Measurements from ENCODE around the gene FTSJ3.
"Not testable (repeated sequence)": the region's sequence is repeated elsewhere in the genome, so short reads cannot be mapped to it uniquely, and the experiment has no call there.

FTSJ3 gene

GRCh38 chr17:63826468-63827001 is 928 bp downstream of the FTSJ3 start:
- DNase-seq (ENCODE audit: low read depth in 2 of 2), result no peak

DNA sequence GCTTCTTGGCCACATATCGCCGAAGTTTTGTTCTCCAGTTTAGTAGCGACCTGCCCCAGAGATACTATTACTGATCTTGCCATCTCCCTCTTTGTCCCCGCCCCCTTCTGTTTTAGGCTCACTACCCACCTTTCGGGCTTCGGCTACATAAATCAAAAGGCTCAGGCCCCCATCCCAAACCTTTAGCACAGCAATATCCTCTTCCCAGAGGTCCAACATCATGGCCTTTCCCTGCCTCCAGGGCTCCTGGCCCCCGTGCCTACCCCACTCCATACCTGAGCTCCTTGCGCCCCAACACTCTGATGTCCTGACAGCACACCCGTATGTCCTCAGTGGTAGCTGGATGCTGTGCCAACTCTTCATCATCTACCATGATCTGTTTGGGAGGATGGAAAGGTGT is 3.1 kb downstream of the FTSJ3 start:
- DNase-seq (ENCODE audit: low read depth in 2 of 2), result no peak

DNA sequence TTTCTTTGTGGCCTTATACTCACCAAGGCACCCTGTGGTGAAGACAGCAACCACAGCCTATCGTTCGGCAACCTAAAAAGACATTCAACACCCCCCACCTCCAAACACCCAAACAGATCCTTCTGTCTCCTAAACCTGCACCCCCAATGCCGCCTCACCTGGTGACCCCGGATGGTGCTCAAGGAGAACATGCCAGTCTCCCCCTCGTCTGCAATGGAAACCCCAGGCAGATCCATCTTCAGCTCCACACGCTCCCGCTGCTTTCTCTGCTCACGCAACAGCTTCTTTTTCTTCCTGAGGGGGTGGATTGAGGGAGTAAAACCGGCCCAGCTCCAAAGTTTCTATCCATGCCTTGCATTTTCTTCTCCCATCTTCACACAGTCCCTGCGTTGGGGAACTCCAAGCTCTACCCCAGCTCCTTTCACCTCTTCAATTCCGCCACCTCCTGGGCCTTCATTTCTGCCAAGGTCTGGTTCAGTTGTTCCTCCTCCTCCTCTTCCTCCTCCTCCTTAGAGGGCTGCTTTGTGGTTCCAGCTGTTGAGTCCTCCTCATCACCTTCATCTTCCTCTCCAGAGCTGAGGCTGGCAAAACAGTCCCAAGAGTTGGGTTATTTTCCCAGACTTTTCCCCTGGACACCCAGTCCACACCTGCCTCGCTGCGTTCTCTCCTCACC is 3.7 kb downstream of the FTSJ3 start:
- DNase-seq (ENCODE audit: low read depth in 2 of 2), result no peak

DNA sequence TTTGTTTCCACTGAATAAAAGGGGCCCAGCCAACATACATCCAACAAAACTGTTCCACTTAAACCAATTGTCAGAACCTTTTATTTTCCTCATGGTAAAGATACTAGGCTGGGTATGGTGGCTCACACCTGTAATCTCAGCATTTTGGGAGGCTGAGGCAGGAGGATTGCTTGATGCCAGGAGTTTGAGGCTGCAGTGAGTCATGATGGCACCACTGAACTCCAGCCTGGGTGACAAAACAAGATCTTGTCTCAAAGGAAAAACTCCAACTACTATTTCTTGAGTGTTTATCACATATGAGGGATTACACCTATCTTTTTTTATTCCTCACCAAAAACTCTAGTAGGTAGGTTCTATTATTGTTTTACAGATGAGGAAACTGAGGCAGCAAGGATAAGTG is 4.9 kb downstream of the FTSJ3 start:
- DNase-seq (ENCODE audit: low read depth in 2 of 2), result no peak

GRCh38 chr17:63821804-63822203 is 5.7 kb downstream of the FTSJ3 start:
- no peak for DNase-seq (ENCODE audit: low read depth in 2 of 2)

DNA sequence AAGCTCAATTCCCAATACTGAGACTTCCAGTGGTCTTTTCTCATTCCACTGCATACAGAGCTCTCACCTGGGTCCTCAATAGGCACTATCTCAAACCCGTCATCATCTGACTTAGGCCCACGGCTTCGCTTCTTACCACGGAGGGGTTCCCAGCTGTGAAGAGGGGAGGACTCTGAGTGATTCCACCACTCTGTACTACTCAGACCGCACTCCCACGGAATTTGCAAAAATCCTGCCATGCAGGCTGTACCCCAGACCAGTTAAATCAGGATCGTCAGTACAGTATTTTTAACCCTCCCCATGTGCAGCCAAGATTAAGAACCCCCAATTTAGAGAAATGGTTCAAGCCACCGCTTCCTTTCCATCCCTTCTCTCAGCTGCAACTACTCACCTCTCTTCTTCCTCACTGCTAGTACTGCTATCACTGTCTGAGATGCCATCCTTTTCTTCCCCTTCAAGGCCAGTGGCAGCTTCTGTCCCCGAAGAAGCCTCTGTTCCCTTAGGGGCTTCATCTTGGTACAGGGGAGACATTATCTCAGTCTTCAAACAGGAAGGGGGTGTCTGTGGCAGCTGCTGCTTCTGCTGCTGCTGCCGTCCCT is 6.4 kb downstream of the FTSJ3 start:
- no peak for DNase-seq (ENCODE audit: low read depth in 2 of 2)

GRCh38 chr17:63819585-63820537 is 7.6 kb downstream of the FTSJ3 start:
- DNase-seq (ENCODE audit: low read depth in 2 of 2), result no peak

- no peak for DNase-seq (ENCODE audit: low read depth in 2 of 2)
Measured at GRCh38 chr17:63819131-63819530, 8.3 kb downstream of the FTSJ3 start.

DNA sequence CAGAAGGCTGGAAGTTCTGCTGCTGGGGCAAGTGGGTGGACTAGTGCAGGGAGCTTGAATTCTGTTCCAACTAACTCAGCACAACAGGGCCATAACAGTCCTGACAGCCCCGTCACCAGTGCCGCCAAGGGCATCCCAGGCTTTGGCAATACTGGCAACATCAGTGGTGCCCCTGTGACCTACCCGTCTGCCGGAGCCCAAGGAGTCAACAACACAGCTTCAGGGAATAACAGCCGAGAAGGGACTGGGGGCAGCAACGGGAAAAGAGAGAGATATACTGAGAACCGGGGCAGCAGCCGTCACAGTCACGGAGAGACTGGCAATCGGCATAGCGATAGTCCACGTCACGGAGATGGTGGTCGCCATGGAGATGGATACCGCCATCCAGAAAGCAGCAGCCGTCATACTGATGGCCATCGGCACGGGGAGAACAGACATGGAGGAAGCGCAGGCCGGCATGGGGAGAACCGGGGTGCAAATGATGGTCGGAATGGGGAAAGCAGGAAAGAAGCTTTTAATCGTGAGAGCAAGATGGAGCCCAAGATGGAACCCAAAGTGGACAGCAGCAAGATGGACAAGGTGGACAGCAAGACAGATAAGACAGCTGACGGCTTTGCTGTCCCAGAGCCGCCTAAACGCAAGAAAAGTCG is 9.6 kb downstream of the FTSJ3 start:
- DNase-seq (ENCODE audit: low read depth in 2 of 2), result no peak

DNA sequence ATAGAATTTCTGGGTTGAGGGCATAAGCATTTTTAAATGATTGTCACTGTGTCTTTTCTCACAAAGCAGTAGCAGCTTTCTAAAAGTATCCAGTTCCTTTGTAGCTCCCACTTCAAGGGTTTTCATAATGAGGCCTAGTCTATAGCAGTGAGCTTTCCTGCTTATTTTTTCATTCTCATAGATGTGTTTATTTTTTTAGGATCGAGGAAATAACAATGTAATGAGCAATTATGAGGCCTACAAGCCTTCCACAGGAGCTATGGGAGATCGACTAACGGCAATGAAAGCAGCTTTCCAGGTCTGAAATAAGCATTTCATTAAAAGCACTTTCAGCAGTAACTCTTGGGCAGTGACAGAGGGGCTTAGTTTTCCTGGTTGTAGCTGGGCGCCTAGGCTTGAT is 10.8 kb downstream of the FTSJ3 start:
- DNase-seq (ENCODE audit: low read depth in 2 of 2), result no peak

GRCh38 chr17:63816123-63816522 is 11.3 kb downstream of the FTSJ3 start:
- DNase-seq (ENCODE audit: low read depth in 2 of 2), result no peak

DNA sequence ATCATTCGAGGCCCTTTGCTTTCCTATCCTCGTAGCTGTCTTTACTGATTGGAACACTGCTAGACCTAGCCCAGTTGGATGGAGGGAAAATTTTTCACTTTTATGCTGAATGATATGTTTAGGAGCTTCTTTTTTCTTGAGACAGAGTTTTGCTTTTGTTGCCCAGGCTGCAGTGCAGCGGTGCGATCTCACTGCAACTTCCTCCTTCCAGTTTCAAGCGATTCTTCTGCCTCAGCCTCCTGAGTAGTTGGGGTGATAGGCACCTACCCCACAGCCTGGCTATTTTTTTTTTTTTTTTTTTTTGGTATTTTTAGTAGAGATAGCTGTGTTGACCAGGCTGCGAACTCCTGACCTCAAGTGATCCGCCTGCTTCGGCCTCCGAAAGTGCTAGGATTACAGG is 17.5 kb downstream of the FTSJ3 start:
- no peak for DNase-seq (ENCODE audit: low read depth in 2 of 2)

DNA sequence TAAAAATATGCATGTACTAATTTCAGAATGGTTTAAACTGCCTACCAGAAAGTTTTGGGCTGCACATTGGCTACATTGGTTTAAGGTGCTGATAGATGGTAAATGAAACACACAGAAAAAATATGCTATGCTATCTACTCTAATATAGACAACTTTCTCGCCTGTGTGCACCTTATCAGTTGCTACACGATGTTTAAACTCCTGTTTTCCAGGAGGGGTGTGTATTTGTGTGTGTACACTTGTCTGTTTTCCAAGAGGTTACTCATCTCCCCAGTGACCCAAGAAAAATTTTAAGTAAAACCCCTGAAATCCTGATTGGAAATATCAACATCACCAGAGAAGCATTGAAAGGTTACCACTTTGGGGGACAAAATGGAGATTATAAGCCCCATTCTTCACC is 21.9 kb downstream of the FTSJ3 start:
- no peak for DNase-seq (ENCODE audit: low read depth in 2 of 2)

DNA sequence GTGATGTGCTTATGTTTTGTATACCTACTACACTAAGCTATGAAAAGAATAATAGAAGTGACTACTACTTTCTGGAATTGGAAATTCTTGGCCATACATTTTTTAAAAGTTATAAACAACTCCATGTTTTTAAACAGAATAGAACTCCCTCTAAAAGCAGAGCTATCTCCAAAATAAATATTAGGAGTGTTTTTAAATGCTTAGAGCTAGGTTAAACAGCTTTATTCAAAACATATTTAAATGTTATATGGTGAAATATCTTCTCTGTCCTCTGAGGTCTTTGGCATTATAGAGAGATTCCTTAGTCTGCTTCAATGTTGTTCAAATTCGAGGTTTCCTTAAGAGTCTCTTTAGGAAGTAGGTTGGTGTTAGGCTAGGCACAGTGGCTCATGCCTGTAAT is 23.1 kb downstream of the FTSJ3 start:
- DNase-seq (ENCODE audit: low read depth in 2 of 2), result no peak

DNA sequence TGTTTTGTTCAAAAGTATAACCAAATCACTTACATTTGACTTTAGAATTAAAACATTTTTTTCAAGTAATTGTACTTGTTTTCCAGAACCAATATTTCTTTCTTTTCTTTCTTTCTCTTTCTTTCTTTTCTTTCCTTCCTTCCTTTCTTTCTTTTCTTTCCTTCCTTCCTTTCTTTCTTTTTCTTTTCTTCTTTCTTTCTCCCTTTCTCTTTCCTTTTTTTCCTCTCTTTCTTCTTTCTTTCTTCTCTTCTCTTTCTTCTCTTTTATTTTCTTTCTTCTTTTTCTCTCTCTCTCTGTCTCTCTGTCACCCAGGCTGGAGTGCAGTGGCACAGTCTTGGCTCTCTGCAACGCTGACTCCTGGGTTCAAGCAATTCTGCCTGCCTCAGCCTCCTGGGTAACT is 26.7 kb downstream of the FTSJ3 start:
- no peak for DNase-seq (ENCODE audit: low read depth in 2 of 2)

DNA sequence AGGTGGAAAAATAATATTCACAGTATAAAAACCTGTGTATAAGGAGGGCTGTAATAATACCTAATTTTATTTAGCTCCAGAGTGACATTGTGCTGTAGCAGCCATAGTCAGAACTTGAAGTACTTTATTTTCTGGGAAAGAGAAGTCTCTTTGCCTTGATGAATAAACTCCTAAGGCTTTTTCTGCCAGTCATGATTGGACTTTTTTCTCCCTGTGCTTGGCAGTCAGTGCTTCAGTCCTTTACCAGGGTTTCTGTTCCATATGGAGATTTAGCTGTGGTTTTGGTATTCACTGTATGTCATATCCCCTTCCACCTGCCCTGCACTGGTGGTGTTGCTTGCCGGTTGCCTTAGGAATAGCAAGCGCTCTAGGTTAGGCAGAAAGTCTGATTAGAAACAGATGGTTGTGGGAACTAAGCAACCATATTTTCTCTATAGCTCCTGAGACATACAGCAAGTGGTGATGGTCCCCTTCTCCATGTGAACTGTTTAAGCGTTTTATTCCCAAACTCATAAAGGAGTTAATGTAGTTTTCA is 28.8 kb downstream of the FTSJ3 start:
- peak; percentile 6 to 7 for DNase-seq (ENCODE audit: low read depth in 2 of 2)

DNA sequence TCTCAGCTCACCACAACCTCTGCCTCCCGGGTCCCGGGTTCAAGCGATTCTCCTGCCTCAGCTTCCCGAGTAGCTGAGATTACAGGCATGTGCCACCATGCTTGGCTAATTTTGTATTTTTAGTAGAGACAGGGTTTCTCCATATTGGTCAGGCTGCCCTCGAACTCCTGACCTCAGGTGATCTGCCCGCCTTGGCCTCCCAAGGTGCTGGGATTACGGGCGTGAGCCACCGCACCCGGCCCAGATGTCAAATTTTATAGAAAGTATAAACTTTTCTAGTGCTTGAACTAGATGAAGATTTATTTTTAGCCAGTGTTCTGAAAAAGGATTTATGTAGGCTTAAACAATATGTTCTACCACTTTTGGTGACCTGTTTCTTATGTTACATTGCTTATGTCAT is 31.1 kb downstream of the FTSJ3 start:
- not testable (repeated sequence) for DNase-seq (ENCODE audit: low read depth in 2 of 2)

DNA sequence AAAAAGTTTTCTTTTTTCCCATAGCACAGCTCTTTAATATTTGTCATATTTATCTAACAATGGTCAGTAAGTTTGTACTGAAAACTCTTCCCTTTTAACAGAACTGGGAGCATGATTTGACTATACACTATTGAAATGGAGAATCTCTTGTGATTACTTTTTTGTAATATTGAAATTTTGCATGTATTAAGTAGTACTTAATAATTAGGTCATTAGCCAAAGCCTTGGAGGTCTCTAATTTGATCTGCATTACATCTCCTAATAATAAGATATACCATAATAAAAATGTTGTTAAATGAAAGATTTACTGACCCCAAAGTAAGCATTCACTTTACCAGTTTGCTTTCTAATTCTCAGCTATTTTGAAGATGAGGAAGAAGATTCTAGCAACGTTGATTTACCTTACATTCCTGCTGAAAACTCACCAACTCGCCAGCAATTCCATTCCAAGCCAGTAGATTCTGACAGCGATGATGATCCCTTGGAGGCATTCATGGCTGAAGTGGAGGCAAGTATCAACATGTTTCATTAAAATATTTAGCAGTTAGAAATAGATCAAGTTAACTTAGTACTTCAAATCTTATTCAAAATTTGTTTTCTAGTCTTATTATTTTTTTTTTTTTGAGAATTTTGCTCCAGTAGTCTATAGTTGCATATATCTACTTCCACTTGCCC is 35.3 kb downstream of the FTSJ3 start:
- DNase-seq (ENCODE audit: low read depth in 2 of 2), result no peak

DNA sequence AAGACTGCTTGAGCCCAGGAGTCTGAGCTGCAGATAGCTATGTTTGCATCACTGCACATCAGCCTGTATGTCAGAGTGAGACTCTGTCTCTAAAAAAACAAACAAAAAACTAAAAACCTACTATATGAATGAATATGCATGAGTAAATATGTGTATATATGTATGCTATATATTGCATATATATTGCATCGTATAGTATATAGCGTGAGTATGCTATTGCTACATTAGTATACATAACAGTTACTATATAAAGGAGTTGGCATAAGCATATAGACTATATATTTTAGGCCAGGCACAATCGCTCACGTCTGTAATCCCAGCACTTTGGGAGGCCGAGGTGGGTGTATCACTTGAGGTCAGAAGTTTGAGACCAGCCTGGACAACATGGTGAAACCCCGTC is 37.4 kb downstream of the FTSJ3 start:
- no peak for DNase-seq (ENCODE audit: low read depth in 2 of 2)

DNA sequence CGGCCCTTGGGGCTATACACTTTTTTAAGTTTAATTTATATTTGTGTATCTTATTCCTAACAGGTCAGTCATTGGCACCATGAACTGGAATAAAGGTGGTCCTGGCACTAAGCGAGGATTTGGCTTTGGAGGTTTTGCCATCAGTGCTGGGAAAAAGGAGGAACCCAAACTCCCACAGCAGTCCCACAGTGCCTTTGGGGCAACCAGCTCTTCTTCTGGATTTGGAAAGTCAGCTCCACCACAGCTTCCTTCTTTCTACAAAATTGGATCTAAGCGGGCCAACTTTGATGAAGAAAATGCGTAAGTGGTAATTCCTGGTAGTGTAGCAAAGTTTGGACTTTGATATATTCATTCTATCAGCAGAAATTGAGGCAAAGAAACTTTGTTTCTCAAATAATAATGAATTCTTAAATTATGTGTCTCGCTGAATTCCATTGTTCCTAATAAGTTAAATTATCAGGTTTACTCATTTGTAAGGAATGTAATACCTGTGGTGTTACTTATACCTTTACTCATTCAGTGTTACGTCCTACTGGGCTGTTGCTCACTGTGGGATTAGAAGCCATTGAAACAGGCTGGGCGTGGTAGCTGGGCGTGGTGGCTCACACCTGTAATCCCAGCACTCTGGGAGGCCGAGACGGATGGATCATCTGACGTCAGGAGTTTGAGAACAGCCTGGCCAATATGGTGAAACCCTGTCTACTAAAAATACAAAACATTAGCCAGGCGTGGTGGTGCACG is 40.3 kb downstream of the FTSJ3 start:
- DNase-seq (ENCODE audit: low read depth in 2 of 2), result no peak
